ENCODE results near the gene JMY.

DNA sequence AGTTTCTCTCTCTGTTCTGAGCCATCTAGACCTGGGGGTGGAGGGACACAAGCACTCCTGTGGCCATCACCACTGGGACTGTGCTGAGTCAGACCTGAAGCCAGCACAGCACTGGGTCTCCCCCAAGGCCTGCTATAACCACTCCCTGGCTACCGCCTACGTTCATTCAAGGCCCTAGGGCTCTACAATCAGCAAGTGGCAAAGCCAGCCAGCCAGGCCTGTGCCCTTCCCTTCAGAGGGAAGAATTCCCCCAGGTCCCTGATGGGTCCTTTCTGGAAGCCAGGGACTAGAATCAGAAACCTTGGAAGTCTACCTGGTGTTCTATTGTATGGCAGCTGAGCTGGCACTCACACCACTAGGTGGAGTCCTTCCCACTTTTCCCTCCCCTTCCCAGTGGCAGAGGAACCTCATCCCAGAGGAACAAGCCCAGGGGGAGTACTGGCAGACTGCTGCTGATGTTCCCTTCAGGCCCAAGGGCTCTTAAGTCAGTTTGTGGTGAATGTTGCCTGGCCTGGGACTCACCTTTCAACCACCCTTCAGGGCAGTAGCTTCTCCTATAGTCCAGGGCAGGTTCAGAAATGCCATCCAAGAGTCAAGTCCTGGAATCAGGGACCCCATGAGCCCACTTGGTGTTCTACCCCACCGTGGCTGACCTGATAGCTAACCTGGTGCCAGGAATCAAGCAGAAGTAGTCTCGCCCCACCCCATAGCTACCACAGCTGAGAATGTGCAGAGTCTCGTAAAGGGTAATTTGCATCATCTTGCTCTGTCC lies 20.0 kb downstream of the JMY start:
- TF ChIP-seq GATA2 (IDR thresholded peaks at IDR 0.05; ENCODE audit: low read depth, low read length) (no peak), GATA3 (IDR thresholded peaks at IDR 0.05; ENCODE audit: low read depth, low read length) (no peak)
